Trophoblast cell (in vitro differentiated cells and primary cell): ENCODE data around the gene CENPX.

Experiments used
- DNase-seq, 2 donors: peaks; one replicate each; pipeline ENCODE4 v3.0.0-alpha.2; 2016
- H2AFZ ChIP-seq: 2 replicates; pipeline ENCODE4 v1.6.1; 2013; ENCODE audit warnings: low read length, moderate library complexity, mild to moderate bottlenecking; ENCODE audit not compliant: insufficient read depth, poor library complexity
- H2AK5ac ChIP-seq: 2 replicates; pipeline ENCODE4 v1.6.1; 2013; ENCODE audit warnings: mild to moderate bottlenecking, low read length
- H2BK120ac ChIP-seq: 2 replicates; pipeline ENCODE4 v1.6.1; 2013; ENCODE audit warnings: low read length, mild to moderate bottlenecking, moderate library complexity; ENCODE audit not compliant: insufficient read depth, poor library complexity
- H2BK12ac ChIP-seq: 2 replicates; pipeline ENCODE4 v1.6.1; 2013; ENCODE audit warnings: mild to moderate bottlenecking, low read length, moderate library complexity
- H2BK5ac ChIP-seq: 2 replicates; pipeline ENCODE4 v1.6.1; 2013; ENCODE audit warnings: low read length, low read depth, moderate library complexity, mild to moderate bottlenecking; ENCODE audit not compliant: poor library complexity
- H3K14ac ChIP-seq: 2 replicates; pipeline ENCODE4 v1.6.1; 2013; ENCODE audit warnings: mild to moderate bottlenecking, low read length
- H3K18ac ChIP-seq: 2 replicates; pipeline ENCODE4 v1.6.1; 2013; ENCODE audit warnings: mild to moderate bottlenecking, low read length
- H3K23ac ChIP-seq: 2 replicates; pipeline ENCODE4 v1.6.1; 2013; ENCODE audit warnings: low read length
- H3K27ac ChIP-seq: 2 replicates; pipeline ENCODE4 v1.5.1; 2013; ENCODE audit warnings: low read depth, mild to moderate bottlenecking, inconsistent platforms, low read length, moderate library complexity
- H3K27me3 ChIP-seq: 2 replicates; pipeline ENCODE4 v1.6.1; 2013; ENCODE audit warnings: inconsistent platforms, mild to moderate bottlenecking, low read length, moderate library complexity; ENCODE audit not compliant: insufficient read depth
- H3K36me3 ChIP-seq, 2 experiments: 1 replicate in 1 of 2; 2 replicates in 1 of 2; pipeline ENCODE4 v1.6.1; 2013; ENCODE audit warnings: low read length in 2 of 2, mild to moderate bottlenecking in 2 of 2, moderate library complexity in 1 of 2; ENCODE audit not compliant: insufficient read depth in 2 of 2, control insufficient read depth in 1 of 2
- H3K4ac ChIP-seq: 2 replicates; pipeline ENCODE4 v1.6.1; 2013; ENCODE audit warnings: low read depth, mild to moderate bottlenecking, low read length, moderate library complexity
- H3K4me1 ChIP-seq, 2 experiments: 1 replicate in 1 of 2; 2 replicates in 1 of 2; pipeline ENCODE4 v1.6.1; 2013; ENCODE audit warnings: low read length in 2 of 2, mild to moderate bottlenecking in 2 of 2, moderate library complexity in 1 of 2; ENCODE audit not compliant: insufficient read depth in 2 of 2, control insufficient read depth in 1 of 2
- H3K4me2 ChIP-seq: 2 replicates; pipeline ENCODE4 v1.6.1; 2013; ENCODE audit warnings: inconsistent platforms, mild to moderate bottlenecking, low read length, moderate library complexity
- H3K4me3 ChIP-seq: 2 replicates; pipeline ENCODE4 v1.5.1; 2013; ENCODE audit warnings: mild to moderate bottlenecking, low read depth, low read length, inconsistent platforms
- H3K79me1 ChIP-seq: one replicate; pipeline ENCODE4 v1.6.1; 2013; ENCODE audit warnings: low read length
- H3K79me2 ChIP-seq: 2 replicates; pipeline ENCODE4 v1.6.1; 2013; ENCODE audit warnings: low read length, mild to moderate bottlenecking; ENCODE audit not compliant: control insufficient read depth, insufficient read depth, poor library complexity
- H3K9ac ChIP-seq: 2 replicates; pipeline ENCODE4 v1.6.1; 2013; ENCODE audit warnings: mild to moderate bottlenecking, low read length
- H3K9me3 ChIP-seq: 2 replicates; pipeline ENCODE4 v1.6.1; 2013; ENCODE audit warnings: low read depth, mild to moderate bottlenecking, control low read depth, inconsistent platforms, low read length; ENCODE audit not compliant: insufficient read depth
- H4K12ac ChIP-seq: 2 replicates; pipeline ENCODE4 v1.6.1; 2013; ENCODE audit warnings: low read depth, mild to moderate bottlenecking, low read length, moderate library complexity
- H4K8ac ChIP-seq: 2 replicates; pipeline ENCODE4 v1.6.1; 2013; ENCODE audit warnings: low read depth, mild to moderate bottlenecking, low read length, moderate library complexity
- H4K91ac ChIP-seq: one replicate; pipeline ENCODE4 v1.6.1; 2013; ENCODE audit warnings: low read depth, mild to moderate bottlenecking, low read length, moderate library complexity
- WGBS: extraction: QIAGEN DNeasy Blood & Tissue Kit; methylation state at CpG from one replicate; pipeline ENCODE4 v1.1.7; 2013; ENCODE audit warnings: missing lambda C conversion rate; ENCODE audit not compliant: insufficient read length, insufficient coverage; ENCODE audit errors: extremely low coverage; 5-methylcytosine and 5-hydroxymethylcytosine counted together

The CENPX gene

GRCh38 chr17:82007228-82007494, 15.5 kb downstream of the CENPX start:
- Histone ChIP-seq H3K18ac (peak overlapping the region; percentile 5), H4K8ac (no peak overlapping the region), H2BK12ac (peak overlapping the region; percentile 12), H3K14ac (peak overlapping the region; percentile 11), H3K27me3 (no peaks in the 10 kb centered on the region), H2AK5ac (peak overlapping the region; percentile 31), H3K23ac (no peak overlapping the region), H2BK5ac (no peak overlapping the region), H3K4me3 (no peak overlapping the region), H3K79me2 (peaks cover 6% of the 10 kb centered on the region), H3K4ac (no peak overlapping the region), H3K79me1 (peaks cover 30% of the 10 kb centered on the region), H3K9me3 (peaks cover 5% of the 10 kb centered on the region), H2AFZ (no peak overlapping the region), H2BK120ac (no peak overlapping the region), H3K27ac (no peak overlapping the region), H4K91ac (peak overlapping the region; percentile 58), H4K12ac (no peak overlapping the region), H3K36me3 (peaks cover 3 to 8% of the 10 kb centered on the region in 2 experiments), H3K9ac (no peak overlapping the region), H3K4me1 (peaks cover 29 to 39% of the 10 kb centered on the region in 2 experiments), H3K4me2 (no peak overlapping the region)
- peak in 1 of 2 donors; percentile 62 for DNase-seq
- WGBS, result no CpG with 5 or more reads among the region's 6 CpGs

- H3K4ac ChIP-seq, result no peak overlapping the region
- H3K14ac ChIP-seq, result peak overlapping the region; percentile 11
- H3K23ac ChIP-seq, result no peak overlapping the region
- peak overlapping the region; percentile 58 for H4K91ac ChIP-seq
- H3K9ac ChIP-seq, result no peak overlapping the region
- H4K12ac ChIP-seq, result no peak overlapping the region
- peak; percentile 78 to 83 for DNase-seq
- no CpG with 5 or more reads among the region's 24 CpGs for WGBS
- no peak overlapping the region for H2AFZ ChIP-seq
- peaks cover 5% of the 10 kb centered on the region for H3K9me3 ChIP-seq
- H3K36me3 ChIP-seq, result peaks cover 0 to 3% of the 10 kb centered on the region in 2 experiments
- H4K8ac ChIP-seq, result no peak overlapping the region
- H2BK5ac ChIP-seq, result no peak overlapping the region
- H3K4me3 ChIP-seq, result no peak overlapping the region
- H3K79me2 ChIP-seq, result peaks cover 6% of the 10 kb centered on the region
- peak overlapping the region; percentile 54 for H2BK12ac ChIP-seq
- H2BK120ac ChIP-seq, result no peak overlapping the region
- H3K27me3 ChIP-seq, result no peaks in the 10 kb centered on the region
- H3K4me2 ChIP-seq, result no peak overlapping the region
- peaks cover 28 to 36% of the 10 kb centered on the region in 2 experiments for H3K4me1 ChIP-seq
- H3K79me1 ChIP-seq, result peaks cover 27% of the 10 kb centered on the region
- peak overlapping the region; percentile 5 for H3K18ac ChIP-seq
- H2AK5ac ChIP-seq, result no peak overlapping the region
- no peak overlapping the region for H3K27ac ChIP-seq
Observed at GRCh38 chr17:82006468-82007227, 16.0 kb downstream of the CENPX start.

- peaks cover 0 to 3% of the 10 kb centered on the region in 2 experiments for H3K36me3 ChIP-seq
- H4K91ac ChIP-seq, result peak overlapping the region; percentile 98
- H2AK5ac ChIP-seq, result peak overlapping the region; percentile 82
- H3K27ac ChIP-seq, result no peak overlapping the region
- H2BK120ac ChIP-seq, result peak overlapping the region; percentile 95
- no peak overlapping the region for H3K4ac ChIP-seq
- H3K9ac ChIP-seq, result no peak overlapping the region
- WGBS, result no CpG with 5 or more reads among the region's 30 CpGs
- no peak overlapping the region for H3K23ac ChIP-seq
- no peak overlapping the region for H4K12ac ChIP-seq
- peaks cover 6% of the 10 kb centered on the region for H3K79me2 ChIP-seq
- no peak overlapping the region for H4K8ac ChIP-seq
- peak overlapping the region; percentile 11 for H3K4me3 ChIP-seq
- no peak overlapping the region for H2BK5ac ChIP-seq
- peaks cover 5% of the 10 kb centered on the region for H3K9me3 ChIP-seq
- no peaks in the 10 kb centered on the region for H3K27me3 ChIP-seq
- peak overlapping the region; percentile 96 for H2BK12ac ChIP-seq
- no peak overlapping the region for H2AFZ ChIP-seq
- no peak overlapping the region for H3K4me2 ChIP-seq
- H3K18ac ChIP-seq, result peak overlapping the region; percentile 87
- DNase-seq, result peak in 1 of 2 donors; percentile 48
- no peak overlapping the region for H3K14ac ChIP-seq
- peaks cover 27% of the 10 kb centered on the region for H3K79me1 ChIP-seq
- H3K4me1 ChIP-seq, result peaks cover 28 to 36% of the 10 kb centered on the region in 2 experiments
Observed at GRCh38 chr17:82005701-82006348, 16.9 kb downstream of the CENPX start.

GRCh38 chr17:82004517-82005455, 17.9 kb downstream of the CENPX start:
- Histone ChIP-seq H3K23ac (no peak overlapping the region), H3K4me1 (peaks cover 28 to 36% of the 10 kb centered on the region in 2 experiments), H4K8ac (peak overlapping the region; percentile 83), H2BK120ac (peak overlapping the region; percentile 95), H3K9me3 (peaks cover 5% of the 10 kb centered on the region), H2AFZ (peak overlapping the region; percentile 38), H3K9ac (no peak overlapping the region), H3K14ac (peak overlapping the region; percentile 88), H4K91ac (peak overlapping the region; percentile 98), H2BK5ac (peak overlapping the region; percentile 79), H2AK5ac (peak overlapping the region; percentile 82), H3K4me3 (no peak overlapping the region), H3K27me3 (no peaks in the 10 kb centered on the region), H3K4me2 (no peak overlapping the region), H3K27ac (peak overlapping the region; percentile 90), H3K36me3 (peaks cover 0 to 3% of the 10 kb centered on the region in 2 experiments), H3K18ac (peak overlapping the region; percentile 87), H4K12ac (peak overlapping the region; percentile 10), H3K79me2 (peaks cover 6% of the 10 kb centered on the region), H2BK12ac (peak overlapping the region; percentile 96), H3K79me1 (peaks cover 27% of the 10 kb centered on the region), H3K4ac (peak overlapping the region; percentile 75)
- DNase-seq, result no peak
- WGBS, result no CpG with 5 or more reads among the region's 41 CpGs
